ENCODE measurements around the gene PPM1K.

The PPM1K gene

GRCh38 chr4:88219099-88219498 lies 65.3 kb downstream of the PPM1K start:
- Mint-ChIP-seq H3K36me3 (ENCODE audit: low read depth) (no peaks in the 10 kb centered on the region), H3K4me3 (no peak overlapping the region), H3K4me1 (ENCODE audit: low read depth) (peaks cover 11% of the 10 kb centered on the region), H3K27ac (no peak overlapping the region), H3K27me3 (peaks cover 1% of the 10 kb centered on the region), H3K9me3 (peaks cover 16% of the 10 kb centered on the region)
- intact Hi-C loops (cut with micrococcal nuclease) = loop anchor here (1.0 to 5.0 kb wide), 3 partner anchors 66 to 296 kb away; partner anchors contain the start of gene PPM1K

GRCh38 chr4:88217169-88217568 lies 67.2 kb downstream of the PPM1K start:
- intact Hi-C loops (cut with micrococcal nuclease) = loop anchor here (5.0 kb wide), 1 partner anchor 150 kb away; no protein-coding TSS in a partner anchor
- Mint-ChIP-seq H3K27me3 (peaks cover 4% of the 10 kb centered on the region), H3K4me1 (ENCODE audit: low read depth) (peaks cover 6% of the 10 kb centered on the region), H3K27ac (no peak overlapping the region), H3K9me3 (peaks cover 16% of the 10 kb centered on the region), H3K36me3 (ENCODE audit: low read depth) (no peaks in the 10 kb centered on the region), H3K4me3 (no peak overlapping the region)

- Mint-ChIP-seq H3K4me1 (ENCODE audit: low read depth) (peaks cover 6% of the 10 kb centered on the region), H3K27ac (no peak overlapping the region), H3K36me3 (ENCODE audit: low read depth) (no peaks in the 10 kb centered on the region), H3K9me3 (peaks cover 12% of the 10 kb centered on the region), H3K27me3 (peaks cover 4% of the 10 kb centered on the region), H3K4me3 (no peak overlapping the region)
- intact Hi-C loops (cut with micrococcal nuclease) = loop anchor here (5.0 kb wide), 1 partner anchor 151 kb away; no protein-coding TSS in a partner anchor
These were observed 68.0 kb downstream of the PPM1K start for GRCh38 chr4:88216395-88216794.

- peaks cover 6% of the 10 kb centered on the region for H3K4me1 Mint-ChIP-seq (ENCODE audit: low read depth)
These were observed 69.0 kb downstream of the PPM1K start for GRCh38 chr4:88215351-88215750.

GRCh38 chr4:88212253-88212561 lies 72.2 kb downstream of the PPM1K start:
- H3K36me3 Mint-ChIP-seq (ENCODE audit: low read depth) = no peaks in the 10 kb centered on the region
- intact Hi-C loops (cut with micrococcal nuclease) = loop anchor here (1.0 to 5.0 kb wide), 4 partner anchors 157 to 533 kb away; no protein-coding TSS in a partner anchor
- H3K4me3 Mint-ChIP-seq = no peak overlapping the region
- peaks cover 4% of the 10 kb centered on the region for H3K27me3 Mint-ChIP-seq
- H3K4me1 Mint-ChIP-seq (ENCODE audit: low read depth) = peaks cover 5% of the 10 kb centered on the region
- H3K9me3 Mint-ChIP-seq = no peaks in the 10 kb centered on the region
- no peak overlapping the region for H3K27ac Mint-ChIP-seq

More at GRCh38 chr4:88215351-88215750, 69.0 kb downstream of the PPM1K start:
- intact Hi-C loops (cut with micrococcal nuclease) = loop anchor here (5.0 kb wide), 1 partner anchor 152 kb away; no protein-coding TSS in a partner anchor
- peaks cover 4% of the 10 kb centered on the region for H3K27me3 Mint-ChIP-seq
- no peaks in the 10 kb centered on the region for H3K36me3 Mint-ChIP-seq (ENCODE audit: low read depth)
- peaks cover 1% of the 10 kb centered on the region for H3K9me3 Mint-ChIP-seq
- no peak overlapping the region for H3K4me3 Mint-ChIP-seq
- H3K27ac Mint-ChIP-seq = no peak overlapping the region

- H3K4me3 Mint-ChIP-seq = no peak overlapping the region
- intact Hi-C loops (cut with micrococcal nuclease) = loop anchor here (1.0 to 5.0 kb wide), 5 partner anchors 156 to 533 kb away; no protein-coding TSS in a partner anchor
- H3K27ac Mint-ChIP-seq = no peak overlapping the region
- H3K27me3 Mint-ChIP-seq = peaks cover 4% of the 10 kb centered on the region
- no peaks in the 10 kb centered on the region for H3K9me3 Mint-ChIP-seq
- no peaks in the 10 kb centered on the region for H3K36me3 Mint-ChIP-seq (ENCODE audit: low read depth)
- peaks cover 5% of the 10 kb centered on the region for H3K4me1 Mint-ChIP-seq (ENCODE audit: low read depth)
These were observed 72.7 kb downstream of the PPM1K start for GRCh38 chr4:88211473-88212252.

- Mint-ChIP-seq H3K4me1 (ENCODE audit: low read depth) (peaks cover 5% of the 10 kb centered on the region), H3K27ac (no peak overlapping the region)
These were observed 76.2 kb downstream of the PPM1K start for GRCh38 chr4:88208156-88208555.

More at GRCh38 chr4:88208156-88208555, 76.2 kb downstream of the PPM1K start:
- Mint-ChIP-seq H3K4me3 (no peak overlapping the region), H3K27me3 (peaks cover under 1% of the 10 kb centered on the region), H3K9me3 (no peaks in the 10 kb centered on the region), H3K36me3 (ENCODE audit: low read depth) (no peaks in the 10 kb centered on the region)
- intact Hi-C loops (cut with micrococcal nuclease) = no loop called here

All from dendritic cell treated with granulocyte-macrophage colony-stimulating factor and Interleukin-4, amounts not matched to agents 40 ng/mL and 50 ng/mL, for 4 days (primary cell).